HepG2 (cell line): ENCODE data around the gene PDZD4. TPM values are rescaled to one million over a fixed set of nuclear protein-coding genes. Genes with fewer than 3 reads are reported as not detected.

Experiments used
- ATAC-seq: fragments of 200-7000 bp; cut with Tn5 transposase; 3 replicates; pipeline ENCODE4 v1.9.1; 2020; ENCODE audit warnings: mild to moderate bottlenecking, moderate library complexity
- BruUV-seq: library from RNA; stranded (reverse); fragments of 400-500 nt; replicated peaks from 2 replicates; lab custom pipeline; 2021; lab: Mats Ljungman, UMichigan
- CTCF ChIA-PET: fragments of 300-600 bp; formaldehyde crosslinking; extraction: SDS; loops from one replicate; lab custom pipeline; 2021; ENCODE audit warnings: low total read pairs, inconsistent platforms, low intra/inter-chr PET ratio; lab: Yijun Ruan, JAX
- POLR2A ChIA-PET: fragments of 350-600 bp; sonication (Branson Sonifier 250); formaldehyde crosslinking; loops from one replicate; lab custom pipeline; 2020; ENCODE audit warnings: antibody characterized with exemption, inconsistent platforms; lab: Yijun Ruan, JAX
- DNase-seq: peaks from one replicate; pipeline ENCODE4 v3.0.0-alpha.2; 2015; ENCODE audit warnings: low spot score
- FAIRE-seq: peaks from 3 replicates; lab custom pipeline; 2011; peaks lifted over from hg19 to GRCh38; lab: Jason Lieb, UNC
- H2AFZ ChIP-seq: one replicate; pipeline ENCODE4 v1.6.1; 2011; ENCODE audit warnings: low read length, inconsistent platforms
- H3K27ac ChIP-seq: fragments of 300-600 bp; 3 replicates; pipeline ENCODE4 v1.8.0; 2011; ENCODE audit warnings: mixed run types, mild to moderate bottlenecking, mixed read lengths, low read length, inconsistent platforms; ENCODE audit not compliant: insufficient read depth; ENCODE audit errors: extremely low read length
- H3K27me3 ChIP-seq, 2 experiments: fragments of 200-600 bp in 1 of 2; 2 replicates in 1 of 2; 3 replicates in 1 of 2; pipeline versions ENCODE4 v1.6.0 to v1.8.0; 2011; ENCODE audit warnings: low read length in 2 of 2, mild to moderate bottlenecking in 2 of 2, moderate library complexity in 2 of 2, inconsistent platforms in 1 of 2; ENCODE audit not compliant: insufficient read depth in 2 of 2, control insufficient read depth in 1 of 2
- H3K36me3 ChIP-seq, 2 experiments: fragments of 200-600 bp in 1 of 2; replicated peaks in 1 of 2; 2 replicates in 1 of 2; 3 replicates in 1 of 2; pipeline versions ENCODE4 v1.5.1 to v1.8.0; 2011; ENCODE audit warnings: low read length in 2 of 2, inconsistent platforms in 1 of 2; ENCODE audit not compliant: insufficient read depth in 2 of 2, control insufficient read depth in 1 of 2
- H3K4me1 ChIP-seq: 2 replicates; pipeline ENCODE4 v1.5.1; 2012; ENCODE audit warnings: low read length, inconsistent platforms; ENCODE audit not compliant: insufficient read depth
- H3K4me2 ChIP-seq: 2 replicates; pipeline ENCODE4 v1.6.0; 2011; ENCODE audit warnings: low read depth, low read length, inconsistent platforms
- H3K4me3 ChIP-seq, 3 experiments: fragments of 200-600 bp in 1 of 3; sonication (generic), shearing (Covaris generic) in 1 of 3; replicated peaks in 1 of 3; 2 replicates each; pipeline ENCODE4 v1.5.1; 2011 to 2016; ENCODE audit warnings: low read length in 3 of 3, inconsistent platforms in 2 of 3, low read depth in 2 of 3, mild to moderate bottlenecking in 2 of 3, control low read depth in 1 of 3, mixed read lengths in 1 of 3; ENCODE audit not compliant: insufficient read depth in 1 of 3
- H3K79me2 ChIP-seq: one replicate; pipeline ENCODE4 v1.6.1; 2011; ENCODE audit warnings: low read length, inconsistent platforms; ENCODE audit not compliant: insufficient read depth
- H3K9ac ChIP-seq: 2 replicates; pipeline ENCODE4 v1.6.0; 2011; ENCODE audit warnings: mild to moderate bottlenecking, low read depth, low read length, inconsistent platforms; ENCODE audit not compliant: insufficient read depth
- H3K9me3 ChIP-seq: 2 replicates; pipeline ENCODE4 v1.5.1; 2012; ENCODE audit warnings: mild to moderate bottlenecking, low read length
- H4K20me1 ChIP-seq: 2 replicates; pipeline ENCODE4 v1.6.0; 2011; ENCODE audit warnings: inconsistent platforms, mild to moderate bottlenecking, low read length, moderate library complexity; ENCODE audit not compliant: insufficient read depth
- AKAP8 ChIP-seq: sonication (generic); formaldehyde crosslinking; IDR thresholded peaks from 2 replicates; pipeline ENCODE4 v1.5.1; 2020; ENCODE audit warnings: mild to moderate bottlenecking, missing genetic modification reagents
- CSRNP1 ChIP-seq: sonication (generic); formaldehyde crosslinking; IDR thresholded peaks from 2 replicates; pipeline ENCODE4 v1.8.1; 2023; ENCODE audit warnings: mild to moderate bottlenecking, missing genetic modification reagents
- GLMP ChIP-seq: sonication (generic); formaldehyde crosslinking; IDR thresholded peaks from 2 replicates; pipeline ENCODE4 v1.9.0; 2021; ENCODE audit warnings: missing genetic modification reagents, mild to moderate bottlenecking, borderline replicate concordance
- HINFP ChIP-seq: sonication (generic); formaldehyde crosslinking; IDR thresholded peaks from 2 replicates; pipeline ENCODE4 v1.4.0; 2020; ENCODE audit warnings: low read depth, mild to moderate bottlenecking, missing genetic modification reagents
- HMG20B ChIP-seq: conservative IDR thresholded peaks from 2 replicates; pipeline ENCODE4 v1.6.1; 2016; ENCODE audit warnings: missing genetic modification reagents, missing compliant biosample characterization
- RCOR2 ChIP-seq: IDR thresholded peaks from 2 replicates; pipeline ENCODE4 v1.6.1; 2016; ENCODE audit warnings: missing biosample characterization, missing genetic modification reagents
- SAFB2 ChIP-seq: sonication (generic); formaldehyde crosslinking; IDR thresholded peaks from 2 replicates; pipeline ENCODE4 v1.5.1; 2020; ENCODE audit warnings: missing genetic modification reagents, low read depth, mild to moderate bottlenecking, borderline replicate concordance
- SOX13 ChIP-seq, 3 experiments: fragments of 450-650 bp in 1 of 3; sonication (generic) in 1 of 3; formaldehyde crosslinking in 1 of 3; IDR thresholded peaks in 2 of 3; conservative IDR thresholded peaks in 1 of 3; 2 replicates each; pipeline versions ENCODE4 v1.5.0 to v1.6.1; 2016 to 2020; ENCODE audit warnings: antibody characterized with exemption in 1 of 3, mild to moderate bottlenecking in 1 of 3, missing compliant biosample characterization in 1 of 3, missing genetic modification reagents in 1 of 3, moderate library complexity in 1 of 3
- STAT5B ChIP-seq: sonication (generic); formaldehyde crosslinking; IDR thresholded peaks from 2 replicates; pipeline ENCODE4 v1.4.0; 2020; ENCODE audit warnings: missing genetic modification reagents
- ZBTB3 ChIP-seq: sonication (generic); formaldehyde crosslinking; IDR thresholded peaks from 2 replicates; pipeline ENCODE4 v1.4.0; 2020; ENCODE audit warnings: low read depth, mild to moderate bottlenecking, moderate library complexity, missing genetic modification reagents, borderline replicate concordance
- ZNF513 ChIP-seq: sonication (generic); formaldehyde crosslinking; conservative IDR thresholded peaks from 2 replicates; pipeline ENCODE4 v1.5.0; 2020; ENCODE audit warnings: missing genetic modification reagents
- ZNF598 ChIP-seq: sonication (generic); formaldehyde crosslinking; IDR thresholded peaks from 2 replicates; pipeline ENCODE4 v1.5.1; 2020; ENCODE audit warnings: mild to moderate bottlenecking, missing genetic modification reagents, borderline replicate concordance
- ZSCAN20 ChIP-seq: sonication (generic); formaldehyde crosslinking; IDR thresholded peaks from 2 replicates; pipeline ENCODE4 v1.4.0; 2020; ENCODE audit warnings: missing genetic modification reagents, mild to moderate bottlenecking, borderline replicate concordance
- WGBS: methylation state at CpG from one replicate; pipeline ENCODE4 v1.1.6; 2017; ENCODE audit warnings: low lambda C conversion rate; 5-methylcytosine and 5-hydroxymethylcytosine counted together
- in situ Hi-C: cut with HindIII; loops from 2 replicates; pipeline ENCODE4 v1.10.0; 2017; ENCODE audit warnings: low pct_unique_long_range_greater_than_20kb; ENCODE audit not compliant: extremely low pct_ligation_motif_present
- intact Hi-C: fragments of 100-400 bp; cut with micrococcal nuclease; formaldehyde crosslinking; loops from one replicate; pipeline ENCODE4 v1.10.0; 2022; ENCODE audit not compliant: unreplicated experiment
- polyA plus RNA-seq, 8 experiments: library from polyadenylated mRNA; depleted of rRNA in 3 of 8; stranded (reverse) in 7 of 8; unstranded in 1 of 8; fragments of >200 nt; fragmentation: Illumina TruSeq in 4 of 8; extraction: Trizol in 4 of 8; gene quantifications; 2 replicates each; pipeline versions ENCODE4 v1.2.1 to v1.2.3, GENCODE V29; 2011 to 2016; ENCODE audit warnings: low read depth in 4 of 8, missing spikeins in 1 of 8, mixed read lengths in 1 of 8; ENCODE audit not compliant: insufficient read depth in 1 of 8
- total RNA-seq, 5 experiments: library from RNA; depleted of rRNA; stranded (reverse); fragments of >200 nt; fragmentation: Illumina TruSeq; extraction: Trizol; gene quantifications; 2 replicates each; pipeline ENCODE4 v1.2.3, GENCODE V29; 2016; ENCODE audit warnings: low read depth in 1 of 5

The PDZD4 gene
- total and polyA plus RNA-seq, 2 of the 13 experiments (the other 11 are each of a cell fraction or from before 2014, with no cell fraction given), result not detected

GRCh38 chrX:153878345-153878744 is 48.0 kb upstream of the PDZD4 start:
- DNase-seq (no peak), FAIRE-seq (no peak), ATAC-seq (no peak)
- Histone ChIP-seq H3K79me2 (no peaks in the 10 kb centered on the region), H3K9ac (no peak overlapping the region), H3K36me3 (no peaks in the 10 kb centered on the region), H3K27ac (no peak overlapping the region), H4K20me1 (no peaks in the 10 kb centered on the region), H3K27me3 (no peaks in the 10 kb centered on the region), H3K4me1 (peaks cover 51% of the 10 kb centered on the region), H2AFZ (no peak overlapping the region), H3K9me3 (no peaks in the 10 kb centered on the region), H3K4me2 (no peak overlapping the region), H3K4me3 (no peak overlapping the region)
- intact Hi-C loops (no loop called here), in situ Hi-C loops (no loop called here)
- CTCF ChIA-PET, result no interaction called here
- WGBS, result 4% methylated on average over 3 of the region's 5 CpGs
- TF ChIP-seq GLMP (CRISPR knock-in tag) (no peak), HINFP (no peak), CSRNP1 (CRISPR knock-in tag) (no peak), SOX13 (IDR thresholded peaks at IDR 0.05) (no peak), SOX13 (CRISPR knock-in tag; conservative IDR thresholded peaks at IDR 0.05 in 1 of 2, IDR thresholded peaks at IDR 0.05 in 1 of 2) (no peak), AKAP8 (CRISPR knock-in tag) (no peak), SAFB2 (no peak), ZSCAN20 (CRISPR knock-in tag) (no peak), RCOR2 (no peak), HMG20B (no peak), ZBTB3 (no peak), STAT5B (CRISPR knock-in tag) (no peak), ZNF513 (CRISPR knock-in tag) (no peak), ZNF598 (CRISPR knock-in tag) (no peak)
- POLR2A ChIA-PET, result no interaction called here
- no TSS peak for BruUV-seq
